HG03095 (cell line): ENCODE measurements around the gene PRKAR1B.
"Not testable (repeated sequence)": the region's sequence is repeated elsewhere in the genome, so short reads cannot be mapped to it uniquely, and the experiment has no call there.

ENCODE experiments used
- ATAC-seq: cut with Tn5 transposase; IDR thresholded peaks from one replicate; pipeline ENCODE4 v1.9.1; 2021; ENCODE audit warnings: moderate library complexity; ENCODE audit not compliant: unreplicated experiment

The PRKAR1B gene

DNA sequence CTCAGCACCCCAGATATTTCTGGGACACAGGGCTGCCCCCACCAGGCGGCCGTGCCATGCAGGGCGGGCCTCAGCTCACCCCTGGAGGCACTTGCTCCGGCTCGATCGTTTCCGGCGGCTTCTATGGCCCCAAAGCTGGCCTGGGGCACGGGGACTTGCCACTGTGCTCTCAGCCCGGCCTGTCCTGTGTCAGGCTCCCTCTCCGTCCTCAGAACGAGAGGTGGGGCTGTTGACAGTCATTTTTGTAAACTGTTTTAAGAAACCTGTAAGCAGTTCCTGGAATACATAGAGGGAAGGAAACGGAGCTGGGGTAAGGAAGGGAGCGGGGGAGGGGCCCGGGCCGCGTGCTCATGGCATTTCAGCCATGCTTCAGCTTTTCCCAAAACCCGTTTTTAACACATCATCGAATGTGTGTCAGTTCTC is 30.7 kb upstream of the PRKAR1B start:
- ATAC-seq, result no peak

DNA sequence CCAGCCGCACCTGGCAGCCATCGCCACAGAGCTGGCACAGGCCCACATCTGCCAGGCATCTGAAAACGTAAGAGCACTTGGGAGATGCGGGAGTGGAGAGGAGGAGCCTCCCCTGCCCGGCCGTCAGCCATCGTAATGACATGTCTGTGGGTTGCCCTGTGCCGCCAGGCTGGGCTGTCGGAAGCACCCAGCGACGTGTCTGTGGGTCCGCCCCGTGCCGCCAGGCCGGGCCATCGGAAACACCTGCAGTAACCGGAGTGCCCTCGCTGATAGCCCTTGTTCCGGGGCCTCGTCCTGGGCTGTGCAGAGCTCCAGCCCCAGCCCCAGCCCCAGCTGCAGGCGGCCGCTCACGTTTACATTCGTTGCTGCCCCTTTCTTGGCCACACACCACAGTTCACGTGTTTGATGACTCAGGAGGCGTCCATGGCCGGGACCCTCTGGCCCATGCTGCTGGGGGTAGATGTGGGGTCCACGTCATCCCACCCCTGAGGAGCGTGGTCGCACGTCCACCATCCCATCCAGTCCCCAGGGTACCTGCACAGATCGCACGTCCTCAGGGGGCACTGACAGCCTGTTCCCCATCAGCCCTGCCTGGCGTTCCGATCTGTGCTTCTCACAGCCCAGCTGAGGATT is 30.0 kb upstream of the PRKAR1B start:
- ATAC-seq, result no peak

DNA sequence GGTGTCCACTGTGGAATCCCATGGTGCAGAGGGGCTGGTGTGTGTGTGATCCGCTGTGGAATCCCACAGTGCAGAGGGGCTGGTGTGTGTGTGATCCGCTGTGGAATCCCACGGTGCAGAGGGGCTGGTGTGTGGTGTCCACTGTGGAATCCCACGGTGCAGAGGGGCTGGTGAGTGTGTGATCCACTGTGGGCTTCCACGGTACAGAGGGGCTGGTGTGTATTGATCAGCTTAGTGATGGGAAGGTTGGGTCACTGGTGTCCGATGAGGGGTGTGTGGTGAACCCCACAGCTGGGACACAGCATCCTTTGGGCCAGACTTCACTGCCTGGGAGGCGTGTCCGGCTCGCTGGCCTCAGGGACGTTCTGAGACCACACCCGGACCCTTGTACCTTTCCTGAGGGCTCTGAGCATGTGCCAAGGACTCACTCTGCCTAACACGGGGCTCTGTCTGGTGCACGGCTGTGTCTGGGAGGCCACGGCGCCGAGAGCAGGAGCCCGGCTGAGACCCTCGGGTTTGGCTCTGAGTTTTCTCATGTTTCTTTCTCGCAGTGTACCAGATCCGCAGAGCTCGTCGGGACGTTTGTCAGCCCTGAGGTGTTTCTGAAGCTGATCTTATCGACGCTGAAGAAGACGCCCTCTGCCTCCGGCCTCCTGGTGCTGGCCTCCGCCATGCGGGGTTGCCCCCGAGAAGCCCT is 29.3 kb upstream of the PRKAR1B start:
- ATAC-seq, result no peak

DNA sequence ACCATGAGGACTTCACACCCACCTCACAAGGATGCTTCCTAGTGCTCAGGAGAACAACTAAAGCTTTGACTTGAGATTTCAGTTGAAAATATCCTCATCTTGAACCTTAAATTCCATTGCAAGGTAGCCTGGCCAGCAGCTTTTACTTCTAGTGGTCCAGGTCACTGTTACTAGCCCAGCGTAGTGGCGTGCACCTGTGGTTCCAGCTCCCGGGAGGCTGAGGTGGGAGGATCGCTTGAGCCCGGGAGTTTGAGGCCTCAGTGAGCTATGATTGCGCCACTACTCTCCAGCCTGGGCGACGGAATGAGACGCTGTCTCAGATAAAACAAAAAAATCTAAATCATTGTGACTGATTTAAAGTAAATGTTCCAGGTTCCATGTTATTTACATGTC is 28.3 kb upstream of the PRKAR1B start:
- ATAC-seq, result no peak

DNA sequence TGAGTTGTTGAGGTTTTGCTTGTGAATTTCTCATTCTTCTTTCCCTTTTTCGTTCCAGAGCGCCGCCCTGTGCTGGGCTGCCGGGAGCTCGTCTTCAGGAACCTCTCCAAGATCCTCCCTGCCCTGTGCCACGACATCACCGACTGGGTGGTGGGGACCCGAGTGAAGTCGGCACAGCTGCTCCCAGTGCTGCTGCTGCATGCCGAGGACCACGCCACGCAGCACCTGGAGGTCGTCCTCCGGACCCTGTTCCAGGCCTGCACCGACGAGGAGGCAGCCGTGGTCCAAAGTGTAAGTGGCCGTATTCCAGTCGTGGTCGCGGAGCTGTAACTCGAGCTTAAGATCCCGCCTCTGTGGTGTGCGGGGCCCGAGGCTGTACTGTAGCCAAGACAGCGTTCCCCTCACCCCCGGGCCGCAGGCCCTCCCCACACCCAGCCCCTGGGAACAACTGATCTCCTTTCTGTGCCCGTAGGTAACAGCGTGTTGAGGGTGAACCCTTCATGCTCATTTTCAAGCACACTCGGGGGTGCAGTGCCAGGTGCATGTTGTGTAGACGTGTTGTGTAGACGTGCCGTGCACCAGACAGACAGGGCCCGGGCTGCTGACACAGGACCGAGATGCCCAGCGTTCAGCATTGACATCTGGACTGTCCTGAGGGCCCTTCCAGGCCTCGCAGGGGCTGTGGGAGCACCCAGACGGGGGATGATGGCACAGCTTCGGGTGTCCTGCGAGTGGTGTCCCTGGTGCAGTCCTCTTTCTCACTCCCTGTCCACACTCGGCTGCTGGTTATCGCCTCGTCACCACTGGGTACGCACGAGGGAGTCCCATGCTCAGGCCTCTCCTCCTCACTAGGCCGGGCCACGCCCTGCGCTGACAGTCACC is 27.7 kb upstream of the PRKAR1B start:
- ATAC-seq, result no peak

DNA sequence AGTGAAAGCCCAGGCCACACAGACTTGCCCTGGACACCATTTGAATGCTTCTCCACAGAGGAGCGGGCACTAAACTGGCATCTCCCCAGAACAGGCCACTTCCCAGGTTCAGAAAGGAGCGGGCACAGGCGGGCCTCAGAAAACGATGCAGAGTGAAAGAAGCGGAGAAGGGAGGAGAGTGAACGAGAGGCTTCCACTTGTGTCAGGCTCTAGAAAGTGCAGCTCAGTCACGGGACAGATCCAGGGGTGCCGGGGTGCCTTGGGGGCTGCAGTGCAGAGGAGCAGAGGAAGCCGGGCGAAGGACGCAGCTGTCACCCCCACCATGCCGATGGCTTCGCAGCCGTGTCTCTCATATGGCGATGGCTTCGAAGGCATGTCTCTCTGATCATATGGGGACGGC is 26.1 kb upstream of the PRKAR1B start:
- ATAC-seq, result no peak

DNA sequence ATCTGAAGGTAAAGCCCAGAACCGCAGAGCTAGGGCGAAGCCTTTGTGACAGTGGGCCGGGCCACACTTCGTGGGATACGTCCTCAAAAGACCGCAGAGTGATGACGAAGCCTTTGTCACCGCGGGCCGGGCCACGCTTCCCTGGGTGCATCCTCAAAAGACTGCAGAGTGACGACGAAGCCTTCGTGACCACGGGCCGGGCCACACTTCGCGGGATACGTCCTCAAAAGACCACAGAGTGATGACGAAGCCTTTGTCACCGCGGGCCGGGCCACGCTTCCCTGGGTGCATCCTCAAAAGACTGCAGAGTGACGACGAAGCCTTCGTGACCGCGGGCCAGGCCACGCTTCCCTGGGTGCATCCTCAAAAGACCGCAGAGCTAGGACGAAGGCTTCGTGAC is 25.2 kb upstream of the PRKAR1B start:
- ATAC-seq, result not testable (repeated sequence)

DNA sequence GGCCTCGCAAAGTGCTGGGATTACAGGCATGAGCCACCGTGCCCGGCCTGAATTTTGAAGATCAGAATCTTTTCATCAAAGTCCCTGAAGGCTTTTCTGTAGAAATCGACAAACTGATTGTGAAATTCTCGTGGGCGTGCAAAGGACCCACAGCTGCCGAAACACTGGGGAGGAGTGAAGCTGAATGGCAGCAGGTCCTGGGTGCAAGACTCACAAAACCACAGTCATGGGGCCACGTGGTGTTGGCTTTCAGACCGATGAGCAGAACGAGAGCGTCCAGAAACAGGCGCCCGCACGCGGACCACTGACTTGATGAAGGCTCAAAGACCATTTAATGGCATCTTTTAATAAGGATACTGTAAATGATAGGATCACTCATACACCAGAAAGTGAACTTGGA is 24.7 kb upstream of the PRKAR1B start:
- ATAC-seq, result no peak

DNA sequence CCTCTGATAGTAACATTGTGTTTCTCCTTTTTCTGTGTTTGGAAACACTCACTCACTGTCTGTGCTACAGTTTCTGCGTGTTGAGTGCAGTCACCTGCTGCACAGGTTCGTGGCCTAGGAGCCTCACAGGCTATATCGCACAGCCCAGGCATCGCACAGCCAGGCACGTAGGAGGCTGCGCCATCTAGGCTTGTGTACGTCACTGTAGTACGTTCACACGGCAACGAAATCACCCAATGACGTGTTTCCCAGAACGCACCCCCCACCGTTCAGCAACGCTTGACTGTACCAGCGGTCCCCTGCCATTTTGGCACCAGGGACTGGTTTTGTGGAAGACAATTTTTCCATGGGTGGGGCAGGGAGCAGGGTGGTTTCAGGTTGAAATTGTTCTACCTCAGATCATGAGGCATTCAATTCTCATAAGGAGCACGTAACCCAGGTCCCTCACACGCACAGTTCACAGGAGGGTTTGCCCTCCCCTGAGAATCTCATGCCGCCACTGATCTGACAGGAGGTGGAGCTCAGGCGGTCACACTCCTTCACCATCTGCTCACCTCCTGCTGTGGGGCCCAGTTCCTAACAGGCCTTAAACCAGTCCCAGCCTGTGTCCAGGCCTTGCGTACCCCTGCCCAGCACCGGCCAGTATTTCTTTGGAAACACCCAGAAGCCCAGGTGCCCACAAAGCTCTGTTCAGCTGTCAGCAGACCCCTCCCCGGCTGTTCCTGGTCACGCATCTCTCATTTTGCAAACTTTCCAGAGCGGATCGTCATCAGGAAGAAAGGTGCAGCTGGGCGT is 23.2 kb upstream of the PRKAR1B start:
- ATAC-seq, result no peak

DNA sequence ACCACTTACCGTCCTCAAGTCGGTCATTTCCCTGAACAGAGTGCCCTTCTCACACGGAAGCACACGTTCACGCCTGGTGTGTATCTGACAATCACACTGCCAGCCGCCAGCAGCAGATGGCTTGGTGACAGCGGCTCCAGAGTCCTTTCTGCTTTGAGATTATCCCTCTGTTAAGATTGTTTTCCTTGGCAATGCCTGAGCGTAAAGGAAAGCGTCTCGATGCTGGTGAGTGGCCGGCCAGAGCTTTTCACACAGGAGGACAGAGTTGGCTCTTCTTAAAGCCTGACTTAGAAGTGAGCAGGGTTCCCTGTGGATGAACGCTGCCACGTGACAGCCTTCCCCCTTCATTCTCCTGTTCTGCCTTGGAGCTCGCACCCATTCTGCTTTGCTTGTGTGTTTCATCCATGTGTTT is 22.1 kb upstream of the PRKAR1B start:
- ATAC-seq, result no peak

DNA sequence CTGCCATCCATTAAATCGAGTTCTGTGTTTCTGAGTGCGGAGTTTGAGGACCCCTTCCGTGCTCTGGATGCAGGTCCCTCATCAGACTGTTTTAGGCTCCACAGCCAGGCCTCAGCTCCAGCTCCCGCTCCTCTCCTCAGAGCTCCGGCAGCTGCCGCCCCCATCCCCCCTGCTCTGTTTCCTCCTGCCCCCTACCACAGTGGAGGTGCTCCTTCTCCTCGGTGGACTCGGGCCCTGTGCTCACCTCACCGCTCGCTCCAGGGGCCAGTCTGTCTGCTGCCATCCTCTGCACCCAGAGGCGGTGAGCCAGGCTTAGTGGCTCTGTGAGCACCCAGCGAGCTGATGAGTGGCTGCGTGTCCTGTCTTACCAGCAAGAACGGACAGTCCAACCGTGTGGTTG is 21.4 kb upstream of the PRKAR1B start:
- ATAC-seq, result no peak

DNA sequence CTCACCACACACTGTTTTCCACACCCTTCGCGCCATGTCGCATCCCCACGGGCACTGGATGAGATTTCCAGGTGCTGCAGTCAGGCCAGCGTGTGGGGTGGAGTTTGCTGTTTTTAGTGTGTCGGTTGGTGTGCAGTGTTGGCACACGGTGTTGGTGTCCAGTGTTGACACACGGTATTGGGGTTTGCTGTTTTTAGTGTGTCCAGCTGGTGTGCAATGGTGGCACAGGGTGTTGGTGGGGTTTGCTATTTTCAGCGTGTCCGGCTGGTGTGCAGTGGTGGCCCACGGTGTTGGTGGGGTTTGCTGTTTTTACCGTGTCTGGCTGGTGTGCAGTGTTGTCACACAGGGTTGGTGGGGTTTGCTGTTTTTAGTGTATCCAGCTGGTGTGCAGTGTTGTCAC is 20.1 kb upstream of the PRKAR1B start:
- ATAC-seq, result no peak

DNA sequence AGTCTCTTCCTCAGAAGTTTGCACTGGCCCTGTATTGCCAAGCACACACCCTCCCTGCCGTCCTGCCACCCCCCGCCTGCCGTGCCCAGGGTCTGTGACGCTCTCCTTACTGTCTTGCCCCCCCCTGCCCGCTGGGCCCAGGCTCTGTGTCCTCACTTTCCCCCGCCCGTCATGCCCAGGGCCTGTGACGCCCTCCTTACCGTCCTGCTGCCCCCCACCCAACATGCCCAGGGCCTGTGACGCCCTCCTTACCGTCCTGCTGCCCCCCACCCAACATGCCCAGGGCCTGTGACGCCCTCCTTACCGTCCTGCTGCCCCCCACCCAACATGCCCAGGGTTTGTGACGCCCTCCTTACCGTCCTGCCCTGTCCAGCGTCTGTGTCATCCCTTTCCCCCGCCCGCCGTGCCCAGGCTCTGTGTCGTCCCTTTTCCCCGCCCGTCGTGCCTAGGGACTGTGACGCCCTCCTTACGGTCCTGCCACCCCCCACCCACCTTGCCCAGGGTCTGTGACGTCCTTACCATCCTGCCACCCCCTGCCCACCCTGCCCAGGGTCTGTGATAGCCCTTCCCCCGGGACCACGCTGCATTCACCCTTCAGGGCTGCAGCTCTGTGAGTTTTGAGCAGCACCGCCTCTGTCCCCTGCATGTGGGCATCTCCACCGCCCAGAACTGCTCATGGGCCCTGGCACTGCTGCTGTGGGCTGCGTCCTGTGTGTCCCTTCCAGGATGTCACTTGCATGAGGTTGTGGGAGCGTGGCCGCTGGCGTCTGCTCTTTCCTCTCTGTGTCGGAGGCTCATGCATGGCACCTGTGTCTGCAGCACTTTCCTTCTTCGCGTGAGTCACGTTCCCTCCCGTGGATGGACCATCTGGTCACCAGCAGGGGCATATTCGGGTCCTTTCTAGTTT is 19.3 kb upstream of the PRKAR1B start:
- no peak for ATAC-seq

DNA sequence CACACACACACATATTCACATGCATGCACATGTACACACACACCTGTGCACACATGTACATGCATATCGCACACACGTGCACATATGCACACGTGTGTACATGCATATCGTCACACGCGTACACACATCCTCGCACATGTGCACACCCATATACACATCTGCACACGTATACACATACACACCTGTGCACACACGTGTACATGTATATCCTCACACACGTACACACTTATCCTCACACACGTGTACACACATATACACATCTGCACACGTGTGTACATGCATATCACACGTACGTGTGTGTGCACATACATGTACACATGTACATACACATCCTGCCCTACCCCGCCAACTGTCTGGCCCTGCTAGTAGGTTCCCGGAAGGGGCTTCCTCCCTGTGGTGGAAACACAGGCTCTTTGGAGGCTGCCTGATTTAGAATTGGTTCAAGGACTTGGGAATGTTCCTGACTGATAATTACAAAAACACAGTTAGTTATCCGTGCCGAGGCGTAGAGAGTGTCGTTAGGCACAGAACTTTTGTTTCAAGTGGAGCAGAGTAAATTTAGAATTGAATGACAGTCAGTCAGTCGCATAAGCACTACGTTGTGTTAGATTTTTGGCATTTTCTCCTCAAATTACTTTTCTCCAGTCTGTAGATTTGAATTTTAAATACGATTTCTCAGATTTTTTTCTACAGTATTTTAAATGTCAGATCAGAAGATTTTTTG is 18.5 kb upstream of the PRKAR1B start:
- ATAC-seq, result no peak

DNA sequence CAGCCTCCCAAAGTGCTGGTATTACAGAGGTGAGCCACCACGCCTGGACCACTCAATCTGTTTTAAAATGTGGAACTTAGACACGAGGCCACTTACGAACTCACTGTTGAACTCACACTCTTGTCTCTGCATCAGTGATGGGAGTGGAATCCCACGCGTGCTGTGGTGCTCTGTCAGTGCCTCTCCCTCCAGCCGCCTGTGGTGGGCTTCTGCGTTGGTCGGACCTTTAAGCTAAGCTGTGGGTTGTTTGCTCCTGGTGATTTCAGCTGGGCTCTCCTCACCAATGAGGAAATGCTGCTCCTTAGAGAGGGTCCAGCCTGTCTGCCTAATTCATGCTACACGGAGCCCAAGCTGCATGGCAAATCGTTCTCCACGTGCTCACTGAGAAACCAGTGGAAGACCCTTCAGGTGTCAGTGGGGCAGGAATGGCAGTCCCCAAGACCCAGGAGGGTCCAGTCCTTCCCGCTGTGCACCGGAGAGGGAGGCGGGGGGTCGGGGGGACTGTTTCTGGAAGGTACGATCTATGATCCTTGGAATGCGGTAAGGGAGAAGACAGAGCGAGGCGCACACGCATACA is 17.9 kb upstream of the PRKAR1B start:
- ATAC-seq, result no peak

DNA sequence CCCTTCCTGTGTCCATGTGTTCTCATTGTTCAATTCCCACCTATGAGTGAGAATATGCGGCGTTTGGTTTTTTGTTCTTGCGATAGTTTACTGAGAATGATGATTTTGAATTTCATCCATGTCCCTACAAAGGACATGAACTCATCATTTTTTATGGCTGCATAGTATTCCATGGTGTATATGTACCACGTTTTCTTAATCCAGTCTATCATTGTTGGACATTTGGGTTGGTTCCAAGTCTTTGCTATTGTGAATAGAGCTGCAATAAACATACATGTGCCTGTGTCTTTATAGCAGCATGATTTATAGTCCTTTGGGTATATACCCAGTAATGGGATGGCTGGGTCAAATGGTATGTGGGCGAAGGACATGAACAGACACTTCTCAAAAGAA is 17.0 kb upstream of the PRKAR1B start:
- not testable (repeated sequence) for ATAC-seq

DNA sequence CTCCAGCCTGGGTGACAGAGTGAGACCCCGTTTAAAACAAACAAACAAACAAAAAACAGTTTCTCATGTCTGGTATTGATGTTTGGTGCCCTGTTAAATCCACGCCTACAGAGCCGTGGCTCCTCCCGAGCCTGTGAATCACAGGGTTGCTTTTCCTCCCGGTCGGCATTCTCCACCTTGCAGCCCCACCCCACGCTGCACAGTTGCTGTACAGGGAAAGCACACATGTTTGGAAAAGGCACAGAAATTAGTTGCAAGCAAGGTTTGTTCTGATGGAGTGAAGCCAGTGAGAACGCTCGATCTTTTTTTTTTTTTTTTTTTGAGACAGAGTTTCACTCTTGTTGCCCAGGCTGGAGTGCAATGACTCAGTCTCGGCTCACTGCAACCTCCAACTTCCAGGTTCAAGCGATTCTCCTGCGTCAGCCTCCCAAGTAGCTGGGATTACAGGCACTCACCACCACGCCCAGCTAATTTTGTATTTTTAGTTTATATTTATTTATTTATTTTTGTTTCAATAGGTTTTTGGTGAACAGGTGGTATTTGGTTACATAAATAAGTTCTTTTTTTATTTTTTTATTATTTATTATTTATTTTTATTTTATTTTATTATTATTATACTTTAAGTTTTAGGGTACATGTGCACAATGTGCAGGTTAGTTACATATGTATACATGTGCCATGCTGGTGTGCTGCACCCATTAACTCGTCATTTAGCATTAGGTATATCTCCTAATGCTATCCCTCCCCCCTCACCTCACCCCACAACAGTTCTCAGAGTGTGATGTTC is 16.5 kb upstream of the PRKAR1B start:
- not testable (repeated sequence) for ATAC-seq

DNA sequence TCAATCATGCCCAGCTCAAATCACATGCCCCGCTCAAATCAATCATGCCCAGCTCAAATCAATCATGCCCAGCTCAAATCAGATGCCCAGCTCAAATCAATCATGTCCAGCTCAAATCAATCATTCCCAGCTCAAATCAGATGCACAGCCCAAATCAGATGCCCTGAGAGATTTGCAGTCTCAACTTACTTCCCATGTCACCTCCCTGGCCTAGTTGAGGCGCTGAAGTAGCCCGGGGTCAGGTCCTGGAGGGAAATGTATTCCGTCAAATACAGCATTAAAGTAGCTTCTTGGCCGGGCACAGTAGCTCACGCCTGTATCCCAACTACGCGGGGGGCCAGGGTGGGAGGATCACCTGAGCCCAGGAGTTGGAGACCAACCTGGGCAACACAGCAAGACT is 15.7 kb upstream of the PRKAR1B start:
- no peak for ATAC-seq
